GM23248 (cell line): ENCODE data around the gene STT3B.

Experiments
- EZH2 ChIP-seq: fragments of 200-600 bp; sonication (generic); IDR thresholded peaks from 2 replicates; pipeline ENCODE4 v1.6.1; 2018; ENCODE audit warnings: antibody characterized with exemption, mild to moderate bottlenecking; ENCODE audit not compliant: insufficient read depth, poor library complexity, severe bottlenecking
- EZH2phosphoT487 ChIP-seq: fragments of 200-600 bp; sonication (generic); IDR thresholded peaks from 2 replicates; pipeline ENCODE4 v1.6.1; 2018; ENCODE audit warnings: antibody characterized with exemption, moderate library complexity, mild to moderate bottlenecking, low read depth; ENCODE audit not compliant: insufficient read depth

GRCh38 chr3:31622636-31623288 is 90.0 kb downstream of the STT3B start:
- no peak for TF ChIP-seq EZH2phosphoT487
- no peak for TF ChIP-seq EZH2
